ENCODE results near the gene OTUD1.

The OTUD1 gene

GRCh38 chr10:23453465-23453864 lies 14.6 kb downstream of the OTUD1 start:
- no peak for DNase-seq (ENCODE audit: extremely low spot score)
- ChIA-PET CTCF (interaction anchor here (0.7 to 2.1 kb wide), 4 partner anchors 9 to 21 kb away, joined by 3 to 10 read pairs (median 5); no protein-coding TSS in a partner anchor), POLR2A (no interaction called here)
- no peak for TF ChIP-seq CTCF (IDR thresholded peaks at IDR 0.05; ENCODE audit: control extremely low read depth, extremely low read depth, low read depth, missing control alignments)

GRCh38 chr10:23457632-23458417 lies 18.9 kb downstream of the OTUD1 start:
- TF ChIP-seq CTCF (IDR thresholded peaks at IDR 0.05; ENCODE audit: control extremely low read depth, extremely low read depth, low read depth, missing control alignments): no peak
- ChIA-PET CTCF (no interaction called here), POLR2A (no interaction called here)
- DNase-seq (ENCODE audit: extremely low spot score): no peak

GRCh38 chr10:23459308-23459939 lies 20.5 kb downstream of the OTUD1 start:
- ChIA-PET CTCF (no interaction called here), POLR2A (no interaction called here)
- TF ChIP-seq CTCF (IDR thresholded peaks at IDR 0.05; ENCODE audit: control extremely low read depth, extremely low read depth, low read depth, missing control alignments): no peak
- DNase-seq (ENCODE audit: extremely low spot score): no peak

- no peak for TF ChIP-seq CTCF (IDR thresholded peaks at IDR 0.05; ENCODE audit: control extremely low read depth, extremely low read depth, low read depth, missing control alignments)
- DNase-seq (ENCODE audit: extremely low spot score): no peak
- ChIA-PET POLR2A (no interaction called here), CTCF (interaction anchor here (0.8 to 1.4 kb wide), 3 partner anchors 8 to 55 kb away, joined by 3 to 5 read pairs (median 3); no protein-coding TSS in a partner anchor)
Observed at GRCh38 chr10:23461557-23461956, 22.7 kb downstream of the OTUD1 start.

- no peak for TF ChIP-seq CTCF (IDR thresholded peaks at IDR 0.05; ENCODE audit: control extremely low read depth, extremely low read depth, low read depth, missing control alignments)
- no peak for DNase-seq (ENCODE audit: extremely low spot score)
- POLR2A ChIA-PET: no interaction called here
- CTCF ChIA-PET: no interaction called here
Observed at GRCh38 chr10:23467012-23467411, 28.1 kb downstream of the OTUD1 start.

GRCh38 chr10:23467548-23467947 lies 28.7 kb downstream of the OTUD1 start:
- TF ChIP-seq CTCF (IDR thresholded peaks at IDR 0.05; ENCODE audit: control extremely low read depth, extremely low read depth, low read depth, missing control alignments): no peak
- CTCF ChIA-PET: interaction anchor here (1.3 kb wide), 1 partner anchor 61 kb away, joined by 3 read pairs; no protein-coding TSS in a partner anchor
- POLR2A ChIA-PET: no interaction called here
- no peak for DNase-seq (ENCODE audit: extremely low spot score)

Measured in GM10248 (cell line).